GM18511 (cell line): ENCODE data around the gene HIF3A.

ENCODE experiments used
- ATAC-seq: cut with Tn5 transposase; IDR thresholded peaks from one replicate; pipeline ENCODE4 v1.9.1; 2021; ENCODE audit warnings: mild to moderate bottlenecking, moderate library complexity; ENCODE audit not compliant: unreplicated experiment

The HIF3A gene

GRCh38 chr19:46324277-46324676 lies 27.4 kb downstream of the HIF3A start:
- ATAC-seq: no peak

- ATAC-seq: no peak
These were observed 29.8 kb downstream of the HIF3A start for GRCh38 chr19:46326608-46327007.

- ATAC-seq: no peak
These were observed 31.2 kb downstream of the HIF3A start for GRCh38 chr19:46328079-46328478.

GRCh38 chr19:46330319-46330918 lies 33.6 kb downstream of the HIF3A start:
- ATAC-seq: no peak

- ATAC-seq: no peak
These were observed 40.6 kb downstream of the HIF3A start for GRCh38 chr19:46337487-46337886.

- ATAC-seq: no peak
These were observed 42.6 kb downstream of the HIF3A start for GRCh38 chr19:46339446-46339845.

- no peak for ATAC-seq
These were observed 43.3 kb downstream of the HIF3A start for GRCh38 chr19:46340051-46340659.

GRCh38 chr19:46341937-46342336 lies 45.1 kb downstream of the HIF3A start:
- no peak for ATAC-seq

- ATAC-seq: no peak
These were observed 47.5 kb downstream of the HIF3A start for GRCh38 chr19:46344363-46344762.

- ATAC-seq: no peak
These were observed 48.3 kb downstream of the HIF3A start for GRCh38 chr19:46345157-46345556.

GRCh38 chr19:46346821-46347571 lies 50.2 kb downstream of the HIF3A start, which contains the start of gene PPP5C:
PPP5C (plus strand) TSS chr19:46347087; CDS start chr19:46347097, 10 bp downstream.
- peak; percentile 65 for ATAC-seq

GRCh38 chr19:46347572-46347883 lies 50.7 kb downstream of the HIF3A start:
- ATAC-seq: no peak

GRCh38 chr19:46347985-46348384 lies 51.1 kb downstream of the HIF3A start:
- ATAC-seq: no peak

- no peak for ATAC-seq
These were observed 52.6 kb downstream of the HIF3A start for GRCh38 chr19:46349311-46349993.

- no peak for ATAC-seq
These were observed 53.4 kb downstream of the HIF3A start for GRCh38 chr19:46350029-46350757.

GRCh38 chr19:46350758-46351159 lies 53.9 kb downstream of the HIF3A start:
- no peak for ATAC-seq

GRCh38 chr19:46351241-46352041 lies 54.6 kb downstream of the HIF3A start:
- no peak for ATAC-seq

GRCh38 chr19:46353730-46354528 lies 57.1 kb downstream of the HIF3A start:
- no peak for ATAC-seq
